ENCODE data around the gene USF3.

DNA sequence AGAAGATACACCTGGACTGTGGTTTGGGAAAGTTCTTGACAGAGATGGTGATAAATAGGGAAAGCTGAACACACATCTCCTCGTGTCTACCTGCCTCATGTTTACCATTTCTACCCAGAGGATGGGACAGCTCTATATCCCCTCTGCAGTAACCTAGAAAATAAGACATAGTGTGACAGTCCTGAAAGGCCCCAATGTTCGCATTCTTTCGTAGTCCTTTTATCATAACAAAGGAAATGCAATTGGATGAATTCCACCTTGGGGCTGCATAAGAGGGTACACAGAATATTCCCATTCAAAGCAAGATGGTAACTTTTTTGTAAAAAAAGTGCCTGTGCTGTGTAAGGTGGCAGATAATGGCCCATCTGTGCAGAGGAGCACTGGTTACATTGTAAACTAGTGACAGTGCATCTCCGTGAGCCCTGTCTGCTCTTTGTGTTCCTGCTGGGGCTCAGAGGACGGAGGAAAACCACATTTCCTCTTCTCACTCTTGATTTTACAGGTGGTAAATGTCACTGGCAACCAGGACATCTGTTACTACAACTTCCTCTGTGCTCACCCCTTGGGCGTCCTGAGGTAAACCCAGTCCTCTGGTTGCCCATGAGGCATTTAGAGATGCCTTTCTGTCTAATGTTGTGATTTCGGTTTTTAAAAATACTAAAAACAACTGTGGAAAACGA is 89.8 kb downstream of the USF3 start:
- TF ChIP-seq, protein P1, sequence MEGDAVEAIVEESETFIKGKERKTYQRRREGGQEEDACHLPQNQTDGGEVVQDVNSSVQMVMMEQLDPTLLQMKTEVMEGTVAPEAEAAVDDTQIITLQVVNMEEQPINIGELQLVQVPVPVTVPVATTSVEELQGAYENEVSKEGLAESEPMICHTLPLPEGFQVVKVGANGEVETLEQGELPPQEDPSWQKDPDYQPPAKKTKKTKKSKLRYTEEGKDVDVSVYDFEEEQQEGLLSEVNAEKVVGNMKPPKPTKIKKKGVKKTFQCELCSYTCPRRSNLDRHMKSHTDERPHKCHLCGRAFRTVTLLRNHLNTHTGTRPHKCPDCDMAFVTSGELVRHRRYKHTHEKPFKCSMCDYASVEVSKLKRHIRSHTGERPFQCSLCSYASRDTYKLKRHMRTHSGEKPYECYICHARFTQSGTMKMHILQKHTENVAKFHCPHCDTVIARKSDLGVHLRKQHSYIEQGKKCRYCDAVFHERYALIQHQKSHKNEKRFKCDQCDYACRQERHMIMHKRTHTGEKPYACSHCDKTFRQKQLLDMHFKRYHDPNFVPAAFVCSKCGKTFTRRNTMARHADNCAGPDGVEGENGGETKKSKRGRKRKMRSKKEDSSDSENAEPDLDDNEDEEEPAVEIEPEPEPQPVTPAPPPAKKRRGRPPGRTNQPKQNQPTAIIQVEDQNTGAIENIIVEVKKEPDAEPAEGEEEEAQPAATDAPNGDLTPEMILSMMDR (IDR thresholded peaks at IDR 0.05): no peak
- TF ChIP-seq POLR2A (IDR thresholded peaks at IDR 0.05): no peak
